Liver (tissue), 9 donors: Measurements from ENCODE around the gene CCDC116. TPM values are rescaled to one million over a fixed set of nuclear protein-coding genes. Genes with fewer than 3 reads are reported as not detected.
A peak's percentile ranks its signal among the peaks of the same experiment; 100 is the strongest.

Experiments used
- DNase-seq: peaks from one replicate; pipeline ENCODE4 v3.0.0-alpha.2; 2017; ENCODE audit warnings: low spot score
- H3K27ac ChIP-seq, 2 donors: one replicate each; pipeline ENCODE4 v1.7.0; 2013; ENCODE audit warnings: inconsistent platforms in 2 of 2, low read length in 2 of 2, control low read depth in 1 of 2, low read depth in 1 of 2, mild to moderate bottlenecking in 1 of 2
- H3K27me3 ChIP-seq, 4 donors: one replicate each; pipeline versions ENCODE4 v1.6.1 to v1.7.0; 2013; ENCODE audit warnings: low read length in 3 of 4, inconsistent platforms in 1 of 4, mild to moderate bottlenecking in 1 of 4, moderate library complexity in 1 of 4; ENCODE audit not compliant: control insufficient read depth in 4 of 4, insufficient read depth in 4 of 4
- H3K36me3 ChIP-seq, 4 donors: one replicate each; pipeline versions ENCODE4 v1.6.1 to v1.7.0; 2013; ENCODE audit warnings: low read length in 3 of 4, mild to moderate bottlenecking in 3 of 4, low read depth in 1 of 4, moderate library complexity in 1 of 4; ENCODE audit not compliant: control insufficient read depth in 4 of 4, insufficient read depth in 3 of 4
- H3K4me1 ChIP-seq, 4 donors: one replicate each; pipeline versions ENCODE4 v1.6.1 to v1.7.0; 2013; ENCODE audit warnings: low read length in 3 of 4, mild to moderate bottlenecking in 3 of 4, moderate library complexity in 1 of 4; ENCODE audit not compliant: control insufficient read depth in 4 of 4, insufficient read depth in 4 of 4
- H3K4me3 ChIP-seq, 3 donors: one replicate each; pipeline versions ENCODE4 v1.6.1 to v1.7.0; 2013; ENCODE audit warnings: low read length in 3 of 3, control low read depth in 1 of 3, low read depth in 1 of 3, mild to moderate bottlenecking in 1 of 3
- H3K9ac ChIP-seq, 2 donors: one replicate each; pipeline ENCODE4 v1.7.0; 2013; ENCODE audit warnings: low read length in 2 of 2, mild to moderate bottlenecking in 2 of 2, moderate library complexity in 2 of 2, control low read depth in 1 of 2, low read depth in 1 of 2
- H3K9me3 ChIP-seq, 4 donors: one replicate each; pipeline versions ENCODE4 v1.6.1 to v1.7.0; 2013; ENCODE audit warnings: low read length in 3 of 4; ENCODE audit not compliant: control insufficient read depth in 4 of 4
- CTCF ChIP-seq: fragments of 150-350 bp; IDR thresholded peaks from 2 replicates; pipeline ENCODE4 v1.5.1; 2017; ENCODE audit warnings: improper control_type of control experiment, low read depth, low read length; ENCODE audit not compliant: missing input control
- EGR1 ChIP-seq, 2 donors: IDR thresholded peaks; 2 replicates each; pipeline ENCODE4 v1.6.1; 2016 to 2018; ENCODE audit warnings: antibody characterized with exemption in 2 of 2, low read depth in 2 of 2
- FOXA1 ChIP-seq: IDR thresholded peaks from 2 replicates; pipeline ENCODE4 v1.6.1; 2016; ENCODE audit warnings: antibody characterized with exemption
- FOXA2 ChIP-seq: IDR thresholded peaks from 2 replicates; pipeline ENCODE4 v1.6.1; 2016; ENCODE audit warnings: antibody characterized with exemption
- GABPA ChIP-seq, 2 donors: IDR thresholded peaks in 1 of 2; conservative IDR thresholded peaks in 1 of 2; 2 replicates each; pipeline ENCODE4 v1.6.1; 2016; ENCODE audit warnings: antibody characterized with exemption in 2 of 2, mild to moderate bottlenecking in 1 of 2, moderate library complexity in 1 of 2
- HNF4A ChIP-seq, 2 donors: conservative IDR thresholded peaks; 2 replicates each; pipeline ENCODE4 v1.6.1; 2016; ENCODE audit warnings: antibody characterized with exemption in 2 of 2, mild to moderate bottlenecking in 2 of 2
- HNF4G ChIP-seq: IDR thresholded peaks from 2 replicates; pipeline ENCODE4 v1.6.1; 2016; ENCODE audit warnings: antibody characterized with exemption
- JUND ChIP-seq, 2 donors: IDR thresholded peaks; 2 replicates each; pipeline ENCODE4 v1.6.1; 2016; ENCODE audit warnings: antibody characterized with exemption in 2 of 2
- NR2F2 ChIP-seq: IDR thresholded peaks from 2 replicates; pipeline ENCODE4 v1.6.1; 2016; ENCODE audit warnings: antibody characterized with exemption
- RAD21 ChIP-seq, 2 donors: IDR thresholded peaks; 2 replicates each; pipeline ENCODE4 v1.6.1; 2016; ENCODE audit warnings: antibody characterized with exemption in 2 of 2, mild to moderate bottlenecking in 2 of 2
- RXRA ChIP-seq, 2 donors: IDR thresholded peaks; 2 replicates each; pipeline ENCODE4 v1.6.1; 2017 to 2018; ENCODE audit warnings: antibody characterized with exemption in 2 of 2, mild to moderate bottlenecking in 1 of 2
- SP1 ChIP-seq: IDR thresholded peaks from 2 replicates; pipeline ENCODE4 v1.6.1; 2018; ENCODE audit warnings: antibody characterized with exemption, mild to moderate bottlenecking
- TAF1 ChIP-seq: conservative IDR thresholded peaks from 2 replicates; pipeline ENCODE4 v1.6.1; 2016; ENCODE audit warnings: antibody characterized with exemption, mild to moderate bottlenecking
- YY1 ChIP-seq: IDR thresholded peaks from 2 replicates; pipeline ENCODE4 v1.6.1; 2016; ENCODE audit warnings: antibody characterized with exemption, mild to moderate bottlenecking
- ZBTB33 ChIP-seq: IDR thresholded peaks from 2 replicates; pipeline ENCODE4 v1.6.1; 2016; ENCODE audit warnings: antibody characterized with exemption
- WGBS: extraction: QIAGEN DNeasy Blood & Tissue Kit; methylation state at CpG from one replicate; pipeline ENCODE4 v1.1.7; 2013; 5-methylcytosine and 5-hydroxymethylcytosine counted together
- polyA plus RNA-seq, 2 donors: library from polyadenylated mRNA; stranded (reverse) in 1 of 2; unstranded in 1 of 2; fragments of 200-250 nt in 1 of 2; fragments of >200 nt in 1 of 2; fragmentation: Nextera tagmentation in 1 of 2; extraction: Ambion mirVana in 1 of 2; gene quantifications; one replicate each; pipeline versions ENCODE4 v1.2.1 to v1.2.3, GENCODE V29; 2013 to 2015
- total RNA-seq, 2 donors: library from RNA; depleted of rRNA; stranded (reverse); fragments of >200 nt; gene quantifications; one replicate each; pipeline ENCODE4 v1.2.3, GENCODE V29; 2014
- TF ChIP-seq, protein P1 (sequence below): IDR thresholded peaks from 2 replicates; pipeline ENCODE4 v1.6.1; 2016; ENCODE audit warnings: antibody characterized with exemption
- TF ChIP-seq, protein P2 (sequence below): IDR thresholded peaks from 2 replicates; pipeline ENCODE4 v1.6.1; 2016; ENCODE audit warnings: antibody characterized with exemption
- TF ChIP-seq, protein P3 (sequence below): IDR thresholded peaks from 2 replicates; pipeline ENCODE4 v1.6.1; 2016; ENCODE audit warnings: antibody characterized with exemption, mild to moderate bottlenecking
- donor health status: healthy.
- donor health status: healthy.
- donor health status: healthy.
- donor health status: healthy.
- donor health status: healthy.

CCDC116 gene
- total and polyA plus RNA-seq, 4 donors = 0.05 to 0.08 (median 0.05) TPM; not detected in 1

GRCh38 chr22:21651521-21652009 is 19.0 kb downstream of the CCDC116 start (continued):
- TF ChIP-seq HNF4A (conservative IDR thresholded peaks at IDR 0.05) = no peak
- no peak for TF ChIP-seq YY1
- TF ChIP-seq, protein P1, sequence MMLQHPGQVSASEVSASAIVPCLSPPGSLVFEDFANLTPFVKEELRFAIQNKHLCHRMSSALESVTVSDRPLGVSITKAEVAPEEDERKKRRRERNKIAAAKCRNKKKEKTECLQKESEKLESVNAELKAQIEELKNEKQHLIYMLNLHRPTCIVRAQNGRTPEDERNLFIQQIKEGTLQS = no peak
- TF ChIP-seq, protein P2, sequence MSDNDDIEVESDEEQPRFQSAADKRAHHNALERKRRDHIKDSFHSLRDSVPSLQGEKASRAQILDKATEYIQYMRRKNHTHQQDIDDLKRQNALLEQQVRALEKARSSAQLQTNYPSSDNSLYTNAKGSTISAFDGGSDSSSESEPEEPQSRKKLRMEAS = no peak

DNA sequence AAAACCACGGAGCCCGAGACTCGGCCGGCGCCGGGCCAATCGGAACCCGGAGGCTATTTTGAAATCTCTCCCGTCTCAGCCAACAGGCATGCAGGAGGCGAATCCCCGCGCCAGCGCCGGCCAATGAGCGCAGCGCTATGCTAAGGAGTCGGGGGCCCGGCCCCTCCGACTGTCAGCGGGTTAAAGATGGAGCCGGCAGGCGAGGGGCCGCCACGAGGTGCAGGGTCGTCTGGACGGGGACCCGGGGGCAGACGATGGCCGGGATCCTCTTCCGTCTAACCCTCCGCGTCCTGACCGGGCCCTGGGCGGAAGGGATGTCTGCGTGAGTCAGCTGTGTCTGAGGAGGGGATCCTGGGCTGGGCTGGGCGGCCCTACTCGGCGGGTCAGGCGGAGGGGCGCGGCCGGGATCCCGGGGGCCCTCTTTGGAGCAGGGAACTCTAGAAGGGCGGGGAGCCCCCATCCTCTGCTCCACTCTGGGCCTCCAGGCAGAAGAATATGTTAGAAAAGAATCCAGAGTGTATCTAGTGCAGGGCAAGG is 19.5 kb downstream of the CCDC116 start:
- DNase-seq = peak; percentile 83
- 3% methylated on average over 44 of the region's 44 CpGs for WGBS
- H3K36me3 ChIP-seq = peaks cover 0 to 5% (median 3%) of the 10 kb centered on the region in 4 donors
- H3K9me3 ChIP-seq = no peaks in the 10 kb centered on the region
- H3K4me3 ChIP-seq = peak overlapping the region in 2 of 3 donors; percentile 50 to 52
- no peak for TF ChIP-seq HNF4G
- peak; percentile 53 for TF ChIP-seq SP1
- no peak overlapping the region for H3K27ac ChIP-seq
- H3K27me3 ChIP-seq = no peaks in the 10 kb centered on the region
- H3K9ac ChIP-seq = no peak overlapping the region
- peaks cover 11 to 17% (median 13%) of the 10 kb centered on the region in 4 donors for H3K4me1 ChIP-seq

GRCh38 chr22:21652547-21653545 is 20.3 kb downstream of the CCDC116 start:
- 41% methylated on average over 40 of the region's 40 CpGs for WGBS
- no peaks in the 10 kb centered on the region for H3K27me3 ChIP-seq

More at GRCh38 chr22:21652547-21653545, 20.3 kb downstream of the CCDC116 start:
- Histone ChIP-seq H3K9ac (no peak overlapping the region), H3K9me3 (no peaks in the 10 kb centered on the region), H3K4me3 (peak overlapping the region in 1 of 3 donors; percentile 50), H3K36me3 (peaks cover 0 to 5% (median 3%) of the 10 kb centered on the region in 4 donors), H3K27ac (no peak overlapping the region), H3K4me1 (peaks cover 11 to 21% (median 18%) of the 10 kb centered on the region in 4 donors)
- TF ChIP-seq SP1 (no peak), HNF4G (no peak), TAF1 (no peak), RAD21 (IDR thresholded peaks at IDR 0.05) (no peak), RXRA (IDR thresholded peaks at IDR 0.05) (no peak), JUND (IDR thresholded peaks at IDR 0.05) (no peak), CTCF (no peak), ZBTB33 (no peak), GABPA (IDR thresholded peaks at IDR 0.05 in 1 of 2, conservative IDR thresholded peaks at IDR 0.05 in 1 of 2) (no peak), NR2F2 (no peak), EGR1 (IDR thresholded peaks at IDR 0.05; ENCODE audit: low read depth in 2 of 2) (no peak), FOXA1 (no peak), YY1 (no peak), HNF4A (conservative IDR thresholded peaks at IDR 0.05) (no peak), FOXA2 (no peak)
- TF ChIP-seq, protein P2 = no peak
- TF ChIP-seq, protein P3, sequence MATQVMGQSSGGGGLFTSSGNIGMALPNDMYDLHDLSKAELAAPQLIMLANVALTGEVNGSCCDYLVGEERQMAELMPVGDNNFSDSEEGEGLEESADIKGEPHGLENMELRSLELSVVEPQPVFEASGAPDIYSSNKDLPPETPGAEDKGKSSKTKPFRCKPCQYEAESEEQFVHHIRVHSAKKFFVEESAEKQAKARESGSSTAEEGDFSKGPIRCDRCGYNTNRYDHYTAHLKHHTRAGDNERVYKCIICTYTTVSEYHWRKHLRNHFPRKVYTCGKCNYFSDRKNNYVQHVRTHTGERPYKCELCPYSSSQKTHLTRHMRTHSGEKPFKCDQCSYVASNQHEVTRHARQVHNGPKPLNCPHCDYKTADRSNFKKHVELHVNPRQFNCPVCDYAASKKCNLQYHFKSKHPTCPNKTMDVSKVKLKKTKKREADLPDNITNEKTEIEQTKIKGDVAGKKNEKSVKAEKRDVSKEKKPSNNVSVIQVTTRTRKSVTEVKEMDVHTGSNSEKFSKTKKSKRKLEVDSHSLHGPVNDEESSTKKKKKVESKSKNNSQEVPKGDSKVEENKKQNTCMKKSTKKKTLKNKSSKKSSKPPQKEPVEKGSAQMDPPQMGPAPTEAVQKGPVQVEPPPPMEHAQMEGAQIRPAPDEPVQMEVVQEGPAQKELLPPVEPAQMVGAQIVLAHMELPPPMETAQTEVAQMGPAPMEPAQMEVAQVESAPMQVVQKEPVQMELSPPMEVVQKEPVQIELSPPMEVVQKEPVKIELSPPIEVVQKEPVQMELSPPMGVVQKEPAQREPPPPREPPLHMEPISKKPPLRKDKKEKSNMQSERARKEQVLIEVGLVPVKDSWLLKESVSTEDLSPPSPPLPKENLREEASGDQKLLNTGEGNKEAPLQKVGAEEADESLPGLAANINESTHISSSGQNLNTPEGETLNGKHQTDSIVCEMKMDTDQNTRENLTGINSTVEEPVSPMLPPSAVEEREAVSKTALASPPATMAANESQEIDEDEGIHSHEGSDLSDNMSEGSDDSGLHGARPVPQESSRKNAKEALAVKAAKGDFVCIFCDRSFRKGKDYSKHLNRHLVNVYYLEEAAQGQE = no peak
- TF ChIP-seq, protein P1 = no peak
- no peak for DNase-seq
